Lung microvascular endothelial cell (primary cell): ENCODE measurements around the gene OVCA2. TPM values are rescaled to one million over a fixed set of nuclear protein-coding genes. Genes with fewer than 3 reads are reported as not detected.

Source experiments
- DNase-seq, 2 donors: peaks; one replicate each; pipeline versions ENCODE4 v3.0.0 to v3.0.0-alpha.2; 2010; ENCODE audit warnings: low read depth in 2 of 2
- total RNA-seq: library from RNA; depleted of rRNA; stranded (reverse); fragments of >200 nt; gene quantifications from 2 replicates; pipeline ENCODE4 v1.2.1, GENCODE V29; 2014

Gene OVCA2
- total RNA-seq, 1 donor from 2014 or later: 48.2 TPM

DNA sequence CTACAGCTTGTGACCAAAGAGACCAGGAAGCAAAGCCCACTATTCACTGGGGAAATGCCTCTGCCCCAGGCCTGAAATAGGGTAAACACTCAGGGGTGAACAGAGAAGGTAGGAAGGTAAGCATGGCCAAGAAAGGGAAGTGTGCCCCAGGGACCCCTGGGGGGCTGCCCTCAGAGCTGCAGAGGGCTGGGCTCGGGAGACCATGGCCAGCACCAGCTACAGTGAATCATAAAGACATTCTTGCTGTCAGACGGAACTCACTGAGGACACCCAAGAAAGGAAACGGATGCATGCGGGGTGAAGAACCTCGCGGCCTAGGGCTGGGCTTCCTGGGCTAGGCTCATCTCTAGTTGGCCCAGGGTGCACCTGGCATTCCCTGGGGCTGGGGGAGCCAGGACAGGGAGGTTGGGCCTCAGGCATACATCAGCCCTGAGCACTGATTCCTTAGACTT lies 22.7 kb downstream of the OVCA2 start:
- peak; percentile 46 to 60 for DNase-seq

DNA sequence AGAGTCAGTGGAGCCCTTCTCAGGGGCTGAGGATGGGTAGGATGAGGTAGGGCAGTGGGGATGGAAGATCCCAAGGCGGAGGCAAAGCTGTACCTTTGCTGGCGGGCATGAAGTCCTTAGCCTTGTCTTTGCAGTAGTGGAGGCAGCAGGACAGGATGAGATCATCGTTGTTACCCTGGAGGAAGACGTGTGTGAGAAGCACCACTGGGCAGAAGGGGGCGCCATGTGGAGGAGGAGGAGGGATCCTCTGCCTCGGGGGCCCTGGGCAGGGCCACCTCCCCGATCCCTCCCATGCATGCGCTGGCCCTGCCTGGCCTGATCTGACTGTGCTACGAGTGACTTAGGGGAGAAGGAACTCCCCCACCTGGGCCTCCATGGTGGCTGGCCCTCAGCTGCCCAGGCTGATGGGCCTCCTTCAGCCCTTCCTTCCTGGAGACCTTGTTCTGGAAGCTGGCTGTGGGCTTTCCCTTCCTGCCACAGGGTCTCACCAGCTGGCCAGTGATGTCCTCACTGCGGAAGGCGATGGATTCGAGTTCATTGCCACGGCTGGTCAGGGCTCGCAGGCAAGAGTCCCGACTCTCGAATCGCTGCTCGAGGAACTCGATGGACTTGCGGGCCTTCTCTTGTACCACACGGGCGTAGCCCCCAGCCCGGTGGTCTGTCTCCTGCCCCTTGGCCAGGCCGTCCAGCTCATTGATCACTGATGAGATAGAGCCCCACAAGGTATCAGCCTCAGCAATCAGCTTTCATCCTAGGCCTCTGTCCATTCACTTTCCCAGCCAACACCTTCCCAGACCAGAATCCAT lies 23.4 kb downstream of the OVCA2 start:
- DNase-seq: peak; percentile 82 to 93

DNA sequence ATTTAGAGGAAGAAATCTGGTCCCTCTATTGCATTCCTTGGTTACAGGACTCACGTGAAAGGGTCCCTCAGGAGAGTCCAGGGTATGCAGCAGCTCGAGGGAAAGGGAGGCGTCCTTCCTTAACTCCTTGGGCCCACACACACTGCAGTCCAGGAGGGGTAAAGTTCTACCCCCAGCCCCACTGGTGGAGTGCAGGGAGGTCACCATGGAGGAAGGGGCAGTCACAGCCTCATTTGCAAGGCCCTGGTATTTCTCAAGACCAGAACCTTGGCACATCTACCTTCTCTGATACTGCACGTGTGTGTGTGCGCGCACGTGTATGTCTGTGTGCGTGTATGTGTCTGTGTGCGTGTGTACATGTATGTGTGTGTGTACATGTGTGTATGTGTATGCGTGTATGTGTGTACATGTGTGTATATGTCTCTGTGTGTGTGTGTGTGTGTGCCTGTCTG lies 24.2 kb downstream of the OVCA2 start:
- DNase-seq: peak in 1 of 2 donors; percentile 36

DNA sequence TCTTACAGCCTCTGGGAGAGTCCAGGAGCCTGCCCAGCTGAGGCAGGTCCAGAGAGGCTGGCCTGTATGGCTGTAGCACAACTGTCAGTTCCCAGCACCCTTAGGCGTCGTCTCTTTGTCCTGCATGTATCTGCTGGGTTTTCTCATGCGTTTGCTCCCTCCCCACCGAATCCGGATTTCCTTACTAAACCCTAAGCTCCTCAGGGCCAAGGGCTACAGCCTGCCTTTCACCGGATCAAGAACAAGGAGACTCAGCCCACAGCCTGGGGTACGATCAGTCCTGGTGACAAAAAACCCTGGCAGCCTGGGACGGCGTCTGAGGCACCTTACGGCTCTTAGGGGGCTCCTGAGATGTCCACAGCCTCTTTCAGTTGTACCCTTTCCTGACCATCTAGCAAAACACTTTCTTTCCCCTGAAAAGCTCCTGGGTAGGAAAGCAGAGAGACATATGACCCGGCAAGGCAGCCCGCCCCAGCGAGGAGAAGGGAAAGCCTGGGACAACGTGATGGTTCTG lies 25.3 kb downstream of the OVCA2 start:
- DNase-seq: peak in 1 of 2 donors; percentile 57

DNA sequence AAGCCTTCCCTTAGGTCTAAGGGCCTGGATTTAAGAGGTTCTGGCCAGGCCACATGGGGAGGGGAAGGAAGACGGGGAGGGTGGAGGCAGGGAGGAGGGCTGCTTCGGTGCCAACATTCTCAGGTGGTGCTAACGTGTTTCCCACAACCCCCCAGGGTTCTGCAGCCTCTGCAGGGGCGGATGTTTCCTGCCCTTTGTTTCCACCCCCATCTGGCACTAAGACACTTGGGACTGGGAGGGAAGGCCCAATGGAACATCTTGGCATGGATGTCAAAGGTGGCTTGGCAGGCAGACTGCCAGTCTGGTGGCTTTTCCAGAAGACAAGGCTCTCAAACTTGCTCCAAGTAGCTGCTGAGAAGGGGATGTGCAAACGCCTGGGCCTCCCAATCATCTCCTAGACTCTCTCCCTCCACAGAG lies 25.8 kb downstream of the OVCA2 start:
- DNase-seq: peak; percentile 64 to 75

DNA sequence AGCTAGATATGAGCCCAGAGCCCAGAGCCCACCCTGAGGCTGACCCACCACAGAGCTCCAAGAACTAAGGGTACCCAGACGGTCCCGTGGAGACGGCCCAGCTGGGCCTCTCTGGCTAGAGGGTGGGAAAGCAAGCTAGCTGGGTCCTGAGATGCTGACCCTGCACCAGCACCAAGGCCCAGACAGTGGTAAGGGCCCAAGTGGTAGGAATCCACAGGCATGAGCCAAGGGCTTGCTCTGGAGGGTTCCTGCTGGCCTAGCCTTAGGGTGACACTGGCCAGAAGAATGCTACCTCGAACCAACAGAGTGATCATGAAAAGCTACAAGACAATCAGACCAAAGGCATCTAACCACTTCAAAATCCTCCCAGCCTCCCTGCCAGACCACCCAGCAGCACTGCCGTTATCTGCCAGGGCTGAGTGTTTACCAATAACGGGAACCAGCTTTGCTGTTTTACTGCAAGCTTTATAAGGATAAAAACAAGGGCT lies 26.3 kb downstream of the OVCA2 start:
- DNase-seq: no peak

DNA sequence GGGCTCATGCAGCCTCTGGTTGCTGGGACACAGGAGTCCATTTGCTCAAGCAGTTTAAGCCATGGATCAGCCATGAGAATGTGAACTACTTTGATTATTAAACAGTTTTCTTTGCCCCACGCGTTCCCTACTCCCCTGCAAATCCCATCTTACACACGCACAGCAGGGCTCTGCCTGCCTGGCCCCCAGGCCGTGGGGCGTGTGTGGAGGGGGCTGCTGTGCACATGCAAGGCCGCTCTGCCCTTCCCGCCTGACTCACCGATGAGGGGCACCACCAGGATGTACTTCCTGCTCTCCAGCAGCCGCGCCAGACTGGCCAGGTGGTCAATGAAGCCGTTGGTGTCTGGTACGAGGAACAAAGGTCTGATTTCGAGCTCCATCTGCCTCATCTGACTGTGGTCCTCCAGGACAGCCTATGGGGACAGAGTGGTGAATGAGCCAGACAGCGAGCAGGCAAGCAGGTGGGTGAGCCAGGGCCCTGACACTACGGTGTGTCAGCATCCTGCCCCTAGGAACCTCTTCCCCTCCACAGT lies 26.8 kb downstream of the OVCA2 start:
- DNase-seq: peak; percentile 81 to 85

DNA sequence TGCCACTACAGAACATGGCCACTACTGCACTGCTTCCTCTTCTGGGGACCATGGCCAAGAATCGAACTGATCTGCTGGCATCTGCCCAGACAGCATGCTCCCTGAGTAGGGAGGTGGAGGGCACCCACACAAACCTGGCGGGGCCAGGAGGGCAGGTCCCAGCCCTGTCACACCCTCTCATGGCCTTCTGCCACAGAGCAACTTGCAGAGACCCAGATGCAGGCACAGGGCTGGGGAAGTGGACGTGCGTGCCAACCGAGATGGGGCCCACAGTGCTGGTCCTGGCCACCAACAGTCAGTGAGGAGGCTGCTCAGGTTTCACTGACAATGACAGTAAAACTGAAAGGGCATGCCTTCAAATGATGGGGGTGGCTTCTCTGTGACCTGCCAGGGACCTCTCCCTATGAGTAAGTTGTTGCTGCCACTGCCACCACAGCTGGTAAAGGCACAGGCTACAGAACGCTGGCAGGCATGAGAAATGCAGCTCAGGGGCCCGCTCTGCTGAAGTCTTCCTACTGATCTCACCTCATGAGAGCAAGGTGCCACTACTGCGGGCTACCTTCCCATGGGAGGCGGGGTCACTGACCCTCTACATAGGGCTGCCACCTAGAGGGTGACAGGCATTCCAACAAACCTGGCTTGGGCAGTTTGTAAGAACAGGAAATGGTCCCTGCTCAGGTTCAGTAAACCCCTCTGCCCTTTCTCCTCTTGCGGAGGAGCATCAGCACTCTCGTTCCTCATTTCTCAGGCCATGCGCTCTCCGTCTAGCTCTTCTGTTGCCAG lies 28.6 kb downstream of the OVCA2 start:
- no peak for DNase-seq

DNA sequence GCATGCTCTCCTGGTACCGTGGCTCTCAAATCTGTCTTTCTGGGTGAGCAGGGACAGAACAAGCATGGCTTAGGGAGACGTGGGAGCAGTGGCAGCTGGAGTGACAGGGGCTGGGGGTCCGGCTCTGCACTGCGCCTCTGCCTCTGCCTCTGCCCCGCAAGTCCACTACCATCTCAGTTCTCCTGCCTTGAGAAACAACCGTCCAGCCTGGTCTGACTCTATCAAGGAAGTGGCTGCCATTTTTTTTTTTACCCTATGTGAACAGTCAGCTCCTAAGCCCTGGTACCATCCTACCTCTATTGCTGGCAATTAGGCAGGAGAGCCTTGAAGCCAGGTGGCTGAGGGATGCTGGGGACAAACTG lies 29.2 kb downstream of the OVCA2 start:
- DNase-seq: no peak

DNA sequence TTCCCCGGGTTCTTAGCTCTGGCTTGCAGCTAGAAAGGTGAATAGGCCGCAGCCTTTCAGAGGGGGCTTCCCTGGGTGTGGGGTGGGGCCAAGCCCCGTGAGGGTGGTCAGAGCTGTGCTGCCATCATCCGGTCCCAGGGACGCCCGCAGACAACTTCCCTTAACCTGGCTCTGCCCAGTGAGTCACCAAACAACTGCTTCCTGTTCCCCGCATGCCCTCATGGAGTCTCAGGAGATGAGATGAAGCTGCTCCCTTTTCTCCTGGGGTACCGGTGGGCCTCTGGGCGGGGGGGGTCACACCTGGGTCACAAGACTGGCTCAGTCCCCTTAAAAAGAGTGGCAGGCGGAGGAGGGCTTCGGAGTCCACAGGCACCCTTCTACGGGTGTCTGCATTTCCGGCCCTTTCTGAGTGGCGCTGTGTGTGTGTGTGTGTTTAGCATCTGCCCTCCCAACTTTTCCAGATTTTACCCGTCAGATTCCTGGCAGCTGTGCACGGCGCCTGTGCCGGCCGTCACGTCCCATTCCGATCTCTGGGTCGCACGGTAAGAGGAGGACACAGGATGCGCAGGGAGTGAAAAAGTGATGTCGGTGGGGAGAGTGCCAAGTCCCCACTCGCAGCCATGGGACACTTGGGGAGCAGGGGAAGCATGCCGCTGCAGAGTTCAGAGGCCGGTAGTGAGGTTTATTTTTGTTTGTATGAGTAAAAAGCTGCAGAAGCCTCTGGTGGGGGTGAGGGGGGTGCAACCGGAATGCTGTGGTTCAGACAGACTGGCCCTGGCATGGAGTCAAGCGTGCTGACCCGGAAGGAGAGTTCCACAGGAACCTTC lies 29.8 kb downstream of the OVCA2 start:
- peak; percentile 90 to 97 for DNase-seq

DNA sequence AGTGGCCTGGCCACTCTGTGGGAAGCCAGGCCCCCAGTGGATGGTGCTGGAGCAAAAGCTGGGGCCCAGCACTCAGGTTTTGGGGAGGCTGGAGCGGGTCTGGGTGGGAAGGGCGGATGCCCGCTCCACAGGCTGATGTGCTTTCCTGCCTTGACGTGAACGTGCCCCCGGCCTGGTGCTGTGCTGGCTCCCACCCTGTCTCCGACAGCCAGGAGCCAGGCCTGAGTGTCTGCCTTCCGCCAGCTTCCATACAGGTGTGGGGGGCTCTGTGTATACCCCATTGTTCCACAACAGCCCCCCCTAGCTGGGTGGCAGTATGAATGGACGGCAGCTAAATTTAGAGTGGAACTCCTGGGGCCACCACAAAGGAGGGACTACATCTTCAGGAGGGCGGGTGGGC lies 33.1 kb downstream of the OVCA2 start:
- no peak for DNase-seq

DNA sequence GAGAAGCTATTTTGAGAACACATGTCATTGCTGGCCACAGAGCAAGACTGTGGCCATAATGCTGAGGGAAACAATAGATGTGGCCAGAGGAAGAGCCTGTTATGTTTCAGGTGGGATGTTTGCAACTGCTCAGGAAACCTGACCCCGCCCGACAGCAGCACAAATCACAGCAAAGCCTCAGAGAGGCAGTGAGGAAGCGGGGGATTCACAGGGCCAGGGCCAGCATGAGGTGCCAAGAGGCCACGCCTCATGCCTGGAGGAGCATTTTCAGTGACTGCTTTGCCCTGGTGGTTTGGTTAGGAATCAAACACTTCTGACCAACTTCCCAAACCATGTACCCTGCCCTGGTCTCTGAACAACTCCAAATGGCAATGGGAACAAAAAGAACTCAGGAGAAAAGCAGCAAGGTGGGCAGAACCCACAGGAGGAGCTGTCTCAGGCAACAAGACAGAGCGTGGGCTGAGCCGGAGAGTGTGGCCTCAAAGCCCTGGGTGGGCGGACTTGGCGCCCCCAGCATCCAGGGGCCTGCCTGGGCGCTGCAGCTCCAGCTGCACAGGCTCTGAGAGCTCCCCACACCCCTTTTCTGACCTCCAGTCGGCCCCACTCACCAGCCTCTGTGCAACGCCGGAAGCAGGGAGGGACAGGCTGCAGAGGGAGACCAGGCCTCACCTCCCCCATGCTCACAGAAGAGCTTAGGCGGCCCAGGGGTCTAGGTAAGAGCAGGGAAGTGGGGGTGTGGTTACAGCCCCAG lies 33.7 kb downstream of the OVCA2 start:
- DNase-seq: peak; percentile 55 to 76

DNA sequence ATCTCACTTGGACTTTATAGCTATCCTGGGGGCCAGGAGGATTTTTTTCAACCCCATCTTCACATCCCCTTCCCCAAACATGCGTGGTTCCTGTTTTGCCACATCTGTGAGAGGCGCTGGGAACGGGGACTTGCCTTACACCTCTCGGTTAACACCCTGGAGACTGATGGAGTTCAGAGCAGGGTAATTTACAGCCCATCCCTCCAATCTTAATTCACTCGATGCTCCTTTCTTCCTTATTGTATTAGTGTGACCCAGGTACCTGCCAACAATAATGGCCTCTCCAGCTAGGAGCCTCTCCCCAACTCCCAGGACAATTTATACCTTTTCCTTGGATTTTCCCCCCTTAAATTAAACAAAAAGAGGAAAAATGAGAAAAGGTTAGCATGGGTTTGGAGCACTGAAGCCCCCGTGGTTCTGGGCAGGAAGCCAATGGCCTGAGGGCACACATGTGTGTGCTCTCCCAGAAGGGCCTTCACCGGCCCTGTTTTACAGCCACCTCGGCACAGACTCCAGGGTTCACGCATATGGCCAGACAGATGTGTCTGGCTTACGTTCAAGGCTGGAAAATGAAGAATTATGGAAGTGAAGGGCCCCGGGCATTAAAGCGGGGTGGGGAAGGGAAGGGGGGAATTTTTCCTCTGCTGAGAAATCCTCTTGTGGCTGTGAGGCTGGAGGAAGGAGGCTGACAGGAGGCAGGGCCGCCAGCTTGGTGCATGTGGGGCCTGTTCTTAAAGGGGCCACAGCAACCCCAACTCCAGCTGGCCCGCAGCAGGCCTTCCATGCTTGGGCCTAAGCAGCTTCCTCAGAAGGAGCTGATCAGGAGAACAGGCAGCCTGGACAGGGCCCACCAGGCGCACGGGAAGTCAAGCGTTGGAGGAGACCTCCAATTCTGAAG lies 34.5 kb downstream of the OVCA2 start:
- DNase-seq: no peak

DNA sequence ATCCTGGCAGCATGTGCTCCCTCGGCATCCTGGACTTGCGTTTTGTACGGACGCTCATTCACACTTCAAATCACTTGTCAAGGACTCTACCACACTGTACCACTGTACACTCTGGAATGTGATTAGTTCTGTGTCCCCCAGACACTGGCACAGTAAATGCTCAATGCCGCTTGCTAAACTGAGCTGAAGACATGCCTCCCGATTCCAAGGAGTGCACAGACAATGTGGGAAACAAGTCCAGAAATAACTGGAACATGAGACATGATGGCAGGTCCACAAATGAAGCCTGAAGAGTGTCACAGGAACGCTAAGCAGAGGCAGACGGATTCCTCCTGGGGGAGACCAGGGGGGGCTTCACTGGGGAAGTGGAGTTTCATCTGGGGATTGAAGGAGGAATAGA lies 35.2 kb downstream of the OVCA2 start:
- no peak for DNase-seq

DNA sequence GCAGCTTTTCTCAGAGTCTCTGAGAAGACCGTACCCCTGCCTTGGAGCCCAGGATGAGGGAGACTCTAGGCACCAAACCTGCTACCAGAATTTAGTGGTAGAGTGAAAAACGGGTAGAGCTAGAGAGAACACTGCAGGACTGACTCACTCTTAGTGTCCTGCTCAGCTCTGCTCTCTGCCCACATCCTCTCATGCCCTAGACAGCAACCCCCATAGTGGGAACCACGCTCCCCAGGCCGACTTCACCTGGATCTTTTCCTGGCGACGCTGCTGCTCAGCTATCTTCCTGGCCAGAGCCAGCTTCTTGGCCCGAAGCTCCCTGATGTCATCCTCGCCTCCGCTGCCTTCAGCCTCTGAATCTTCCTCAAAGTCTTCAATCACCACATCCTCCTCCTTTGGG lies 39.7 kb downstream of the OVCA2 start:
- peak in 1 of 2 donors; percentile 53 for DNase-seq

DNA sequence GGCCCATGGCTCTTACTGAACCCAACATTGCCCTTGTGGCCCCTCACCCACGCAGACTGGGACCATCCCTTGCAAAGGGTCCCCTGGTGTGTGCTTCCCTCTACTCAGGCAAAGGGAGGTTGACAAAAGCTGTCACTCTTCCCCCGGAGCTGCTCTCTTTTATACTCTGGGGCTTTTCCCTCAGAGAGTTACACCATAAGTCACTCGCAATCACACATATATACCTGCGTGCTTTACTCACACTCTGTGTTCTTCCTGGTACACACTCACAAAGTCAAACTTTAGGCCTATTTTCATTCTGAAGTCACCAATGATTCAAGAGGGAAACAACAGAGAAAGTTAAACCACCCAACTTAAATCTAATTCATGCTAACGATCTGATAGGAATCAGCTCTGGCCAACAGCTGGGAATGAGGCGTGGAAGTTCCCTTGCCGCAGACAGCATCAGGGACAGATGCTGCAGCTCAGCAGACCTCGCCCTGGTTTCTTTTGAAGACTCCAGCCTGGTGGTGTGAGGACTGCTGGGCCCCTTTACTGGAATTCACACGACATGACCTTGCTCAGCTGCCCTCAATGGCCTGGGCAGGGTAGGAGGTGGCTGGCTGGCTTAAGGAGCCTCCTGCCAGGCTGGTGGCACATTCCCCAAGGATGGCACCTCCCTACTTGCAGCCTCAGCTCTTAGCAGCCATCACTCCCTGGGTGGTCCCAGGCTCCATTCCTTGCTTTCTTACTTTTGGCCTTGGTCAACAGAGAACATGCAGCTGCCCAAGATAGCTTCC lies 40.4 kb downstream of the OVCA2 start:
- no peak for DNase-seq

DNA sequence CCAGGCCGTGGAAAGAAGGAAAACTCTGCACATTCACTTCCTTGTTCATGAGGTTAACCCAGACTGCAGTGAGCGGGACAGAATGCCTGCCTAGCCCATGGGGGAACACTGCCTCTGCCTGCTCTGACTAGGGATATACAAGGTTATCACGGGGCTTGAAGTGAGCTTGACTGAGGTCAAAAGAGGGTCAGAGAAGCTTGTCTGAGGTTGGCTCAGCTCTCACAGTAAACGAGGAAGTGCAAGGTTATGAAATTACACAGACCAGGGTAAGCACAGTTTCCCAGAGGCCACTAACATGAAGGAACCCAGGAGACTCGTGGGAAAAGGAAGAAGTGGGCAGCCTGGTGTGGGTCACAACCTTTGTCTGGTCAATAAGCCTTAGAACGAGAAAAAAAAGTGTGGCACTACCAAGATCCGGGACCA lies 41.8 kb downstream of the OVCA2 start:
- DNase-seq: peak; percentile 47 to 65

DNA sequence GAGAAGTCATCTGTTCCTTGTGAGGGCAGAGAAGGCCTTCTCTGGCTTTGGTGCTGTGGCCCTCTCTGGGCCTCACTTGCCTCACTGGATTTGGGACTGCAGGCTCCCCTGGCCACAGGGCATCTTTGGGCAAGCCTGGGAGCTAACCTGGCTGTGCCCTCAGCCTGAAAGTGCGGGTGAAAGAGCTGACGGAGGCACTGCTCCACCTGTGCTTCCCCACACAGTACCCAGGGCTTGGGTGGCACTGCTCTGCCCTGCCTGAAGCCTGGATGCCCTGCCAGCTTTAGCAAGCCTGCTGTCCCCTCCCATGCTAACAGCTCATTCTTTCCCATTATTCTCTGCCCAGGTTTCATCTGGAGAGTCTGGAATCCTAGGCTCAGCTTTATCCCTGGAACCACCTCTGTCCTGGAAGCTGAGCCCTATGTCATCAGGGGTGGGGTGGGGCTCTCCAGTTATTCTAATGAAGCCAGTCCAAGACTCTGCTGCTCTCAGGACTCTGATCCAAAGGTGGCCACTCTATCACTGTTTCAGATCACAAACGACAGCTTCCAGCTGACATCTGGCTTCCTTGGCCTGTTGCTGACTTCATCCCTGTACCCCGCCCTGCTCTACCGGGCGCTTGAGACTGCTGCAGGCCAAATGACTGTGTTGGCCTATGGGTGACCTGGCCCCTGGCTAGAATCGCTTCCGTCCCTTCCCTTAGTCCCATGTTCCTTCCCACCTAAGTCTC lies 42.4 kb downstream of the OVCA2 start:
- DNase-seq: peak; percentile 54 to 80
